CD14-positive monocyte (primary cell): ENCODE results near the gene CAV2. TPM values are rescaled to one million over a fixed set of nuclear protein-coding genes. Genes with fewer than 3 reads are reported as not detected.

Experiments used
- DNase-seq, 3 donors: peaks; one replicate each; pipeline ENCODE4 v3.0.0-alpha.2; 2011 to 2022
- H2AFZ ChIP-seq: 2 replicates; pipeline ENCODE4 v1.6.0; 2012; ENCODE audit warnings: mild to moderate bottlenecking, low read depth, low read length, inconsistent platforms; ENCODE audit not compliant: insufficient read depth, poor library complexity, severe bottlenecking
- H3K27ac ChIP-seq, 2 donors: 1 replicate in 1 of 2; 2 replicates in 1 of 2; pipeline ENCODE4 v1.5.1; 2012 to 2013; ENCODE audit warnings: low read length in 2 of 2, control low read depth in 1 of 2, inconsistent platforms in 1 of 2, low read depth in 1 of 2, mild to moderate bottlenecking in 1 of 2
- H3K27me3 ChIP-seq, 2 donors: one replicate each; pipeline versions ENCODE4 v1.6.0 to v1.6.1; 2011 to 2013; ENCODE audit warnings: low read length in 2 of 2; ENCODE audit not compliant: control insufficient read depth in 2 of 2, insufficient read depth in 2 of 2
- H3K36me3 ChIP-seq, 2 donors: replicated peaks in 1 of 2; 1 replicate in 1 of 2; 2 replicates in 1 of 2; pipeline versions ENCODE4 v1.5.1 to v1.6.1; 2012 to 2013; ENCODE audit warnings: low read length in 2 of 2, control low read depth in 1 of 2, inconsistent platforms in 1 of 2, mild to moderate bottlenecking in 1 of 2; ENCODE audit not compliant: insufficient read depth in 2 of 2, control insufficient read depth in 1 of 2
- H3K4me1 ChIP-seq, 2 donors: 1 replicate in 1 of 2; 2 replicates in 1 of 2; pipeline versions ENCODE4 v1.5.1 to v1.6.1; 2012 to 2013; ENCODE audit warnings: low read length in 2 of 2, control low read depth in 1 of 2, inconsistent platforms in 1 of 2, mild to moderate bottlenecking in 1 of 2, moderate library complexity in 1 of 2; ENCODE audit not compliant: insufficient read depth in 2 of 2, control insufficient read depth in 1 of 2
- H3K4me2 ChIP-seq: replicated peaks from 2 replicates; pipeline ENCODE3; 2012; ENCODE audit warnings: low read length, moderate library complexity, mild to moderate bottlenecking; ENCODE audit not compliant: poor library complexity, severe bottlenecking; ENCODE audit errors: extremely low read depth
- H3K4me3 ChIP-seq, 3 experiments: fragments of 200-600 bp in 1 of 3; sonication (generic) in 1 of 3; replicated peaks in 1 of 3; 1 replicate in 2 of 3; 2 replicates in 1 of 3; pipeline ENCODE4 v1.5.1; 2011 to 2013; ENCODE audit warnings: low read length in 3 of 3, mild to moderate bottlenecking in 3 of 3, control low read depth in 2 of 3, low read depth in 2 of 3, inconsistent platforms in 1 of 3, moderate library complexity in 1 of 3
- H3K79me2 ChIP-seq: 2 replicates; pipeline ENCODE4 v1.6.0; 2012; ENCODE audit warnings: mild to moderate bottlenecking, control low read depth, inconsistent platforms, low read length, moderate library complexity; ENCODE audit not compliant: insufficient read depth
- H3K9ac ChIP-seq: 2 replicates; pipeline ENCODE4 v1.6.0; 2017; ENCODE audit warnings: low read length, mild to moderate bottlenecking; ENCODE audit not compliant: insufficient read depth, poor library complexity, severe bottlenecking
- H3K9me3 ChIP-seq, 2 donors: replicated peaks in 1 of 2; 1 replicate in 1 of 2; 2 replicates in 1 of 2; pipeline versions ENCODE4 v1.5.1 to v1.6.1; 2012 to 2013; ENCODE audit warnings: low read length in 2 of 2, control low read depth in 1 of 2; ENCODE audit not compliant: control insufficient read depth in 1 of 2, insufficient read depth in 1 of 2
- H4K20me1 ChIP-seq: 2 replicates; pipeline ENCODE4 v1.6.0; 2012; ENCODE audit warnings: mild to moderate bottlenecking, low read length, control low read depth, moderate library complexity; ENCODE audit not compliant: insufficient read depth
- H3K27ac Mint-ChIP-seq, 7 donors: one replicate each; pipeline ENCODE4 v1.8.0; 2020; ENCODE audit warnings: mild to moderate bottlenecking in 7 of 7, mixed read lengths in 7 of 7, moderate library complexity in 6 of 7, inconsistent platforms in 2 of 7
- H3K27me3 Mint-ChIP-seq, 3 donors: one replicate each; pipeline ENCODE4 v1.8.0; 2021 to 2022; ENCODE audit warnings: low read depth in 3 of 3, mild to moderate bottlenecking in 3 of 3, mixed read lengths in 3 of 3, moderate library complexity in 3 of 3, inconsistent platforms in 1 of 3
- H3K36me3 Mint-ChIP-seq, 2 donors: one replicate each; pipeline ENCODE4 v1.8.0; 2020; ENCODE audit warnings: mixed read lengths in 2 of 2, inconsistent platforms in 1 of 2, mild to moderate bottlenecking in 1 of 2
- H3K4me1 Mint-ChIP-seq: one replicate; pipeline ENCODE4 v1.8.0; 2020; ENCODE audit warnings: mild to moderate bottlenecking, mixed read lengths
- H3K4me3 Mint-ChIP-seq, 2 donors: one replicate each; pipeline ENCODE4 v1.8.0; 2020; ENCODE audit warnings: mild to moderate bottlenecking in 2 of 2, mixed read lengths in 2 of 2, moderate library complexity in 1 of 2
- H3K9me3 Mint-ChIP-seq, 7 donors: one replicate each; pipeline ENCODE4 v1.8.0; 2020 to 2022; ENCODE audit warnings: mixed read lengths in 7 of 7, mild to moderate bottlenecking in 6 of 7, moderate library complexity in 6 of 7, inconsistent platforms in 2 of 7
- CTCF ChIP-seq: fragments of 200-600 bp; IDR thresholded peaks from one replicate; pipeline ENCODE4 v1.8.0; 2022; ENCODE audit warnings: antibody characterized with exemption, mild to moderate bottlenecking
- WGBS: methylation state at CpG from one replicate; pipeline ENCODE4 v1.1.5; 2013; ENCODE audit warnings: missing lambda C conversion rate; ENCODE audit not compliant: insufficient coverage; 5-methylcytosine and 5-hydroxymethylcytosine counted together
- intact Hi-C, 2 donors: fragments of 100-400 bp; cut with micrococcal nuclease; formaldehyde crosslinking; loops; one replicate each; pipeline versions ENCODE4 v1.15.0 to v1.15.1; 2023
- polyA plus RNA-seq, 3 donors: library from polyadenylated mRNA; depleted of rRNA in 1 of 3; unstranded in 2 of 3; stranded (reverse) in 1 of 3; fragments of 300-500 nt in 2 of 3; fragments of >200 nt in 1 of 3; fragmentation: Illumina TruSeq in 2 of 3; gene quantifications; 1 replicate in 2 of 3; 2 replicates in 1 of 3; pipeline ENCODE4 v1.2.3, GENCODE V29; 2012 to 2021

The CAV2 gene
- polyA plus RNA-seq, 3 donors, result 0.19 TPM; not detected in 2

GRCh38 chr7:116491887-116492653 lies 7.5 kb upstream of the CAV2 start:
- H3K4me1 ChIP-seq, result no peaks in the 10 kb centered on the region
- no peaks in the 10 kb centered on the region for H3K79me2 ChIP-seq
- no peak overlapping the region for H2AFZ ChIP-seq
- H3K4me3 ChIP-seq, result no peak overlapping the region
- no peaks in the 10 kb centered on the region for H3K9me3 Mint-ChIP-seq
- peaks cover 0 to 13% (median 2%) of the 10 kb centered on the region in 3 donors for H3K27me3 Mint-ChIP-seq
- H4K20me1 ChIP-seq, result no peaks in the 10 kb centered on the region
- H3K4me3 Mint-ChIP-seq, result no peak overlapping the region
- no CpG with 5 or more reads among the region's 3 CpGs for WGBS
- no peak overlapping the region for H3K27ac Mint-ChIP-seq
- intact Hi-C loops, result no loop called here
- H3K36me3 Mint-ChIP-seq, result no peaks in the 10 kb centered on the region
- H3K27ac ChIP-seq, result no peak overlapping the region
- H3K4me1 Mint-ChIP-seq, result no peaks in the 10 kb centered on the region
- no peak for TF ChIP-seq CTCF
- no peaks in the 10 kb centered on the region for H3K36me3 ChIP-seq
- H3K27me3 ChIP-seq, result peaks cover 0 to 1% of the 10 kb centered on the region in 2 donors
- H3K4me2 ChIP-seq, result no peak overlapping the region
- no peak overlapping the region for H3K9ac ChIP-seq
- DNase-seq, result no peak
- H3K9me3 ChIP-seq, result no peaks in the 10 kb centered on the region

GRCh38 chr7:116492654-116493109 lies 6.9 kb upstream of the CAV2 start:
- peaks cover 2 to 8% of the 10 kb centered on the region in 2 donors for H3K27me3 ChIP-seq
- DNase-seq, result no peak
- no peaks in the 10 kb centered on the region for H3K36me3 ChIP-seq
- H3K9me3 ChIP-seq, result no peaks in the 10 kb centered on the region
- no peak overlapping the region for H3K4me3 Mint-ChIP-seq
- no peaks in the 10 kb centered on the region for H3K79me2 ChIP-seq
- H3K36me3 Mint-ChIP-seq, result no peaks in the 10 kb centered on the region
- no peak for TF ChIP-seq CTCF
- H3K4me2 ChIP-seq, result no peak overlapping the region
- no peak overlapping the region for H3K9ac ChIP-seq
- 100% methylated on average over 2 of the region's 3 CpGs for WGBS
- H3K4me1 Mint-ChIP-seq, result no peaks in the 10 kb centered on the region
- no peak overlapping the region for H3K4me3 ChIP-seq
- intact Hi-C loops, result no loop called here
- H3K27ac Mint-ChIP-seq, result no peak overlapping the region
- H4K20me1 ChIP-seq, result no peaks in the 10 kb centered on the region
- H3K4me1 ChIP-seq, result no peaks in the 10 kb centered on the region
- H2AFZ ChIP-seq, result no peak overlapping the region
- no peaks in the 10 kb centered on the region for H3K9me3 Mint-ChIP-seq
- peaks cover 1 to 15% (median 3%) of the 10 kb centered on the region in 3 donors for H3K27me3 Mint-ChIP-seq
- no peak overlapping the region for H3K27ac ChIP-seq
